LNCaP clone FGC (cell line): ENCODE measurements around the gene CYP2D6.
"Not testable (repeated sequence)": the region's sequence is repeated elsewhere in the genome, so short reads cannot be mapped to it uniquely, and the experiment has no call there.

ENCODE experiments used
- DNase-seq: peaks from one replicate; pipeline ENCODE4 v3.0.0-alpha.2; 2011; ENCODE audit warnings: low read depth
- H3K4me3 ChIP-seq: 2 replicates; pipeline ENCODE4 v1.5.1; 2011; ENCODE audit warnings: mild to moderate bottlenecking, low read depth, low read length, control low read depth
- TF ChIP-seq, protein P1 (sequence below): IDR thresholded peaks from 2 replicates; pipeline ENCODE4 v1.5.1; 2012; ENCODE audit warnings: mild to moderate bottlenecking; ENCODE audit not compliant: control insufficient read depth, insufficient read depth; ENCODE audit errors: extremely low read depth

The CYP2D6 gene

DNA sequence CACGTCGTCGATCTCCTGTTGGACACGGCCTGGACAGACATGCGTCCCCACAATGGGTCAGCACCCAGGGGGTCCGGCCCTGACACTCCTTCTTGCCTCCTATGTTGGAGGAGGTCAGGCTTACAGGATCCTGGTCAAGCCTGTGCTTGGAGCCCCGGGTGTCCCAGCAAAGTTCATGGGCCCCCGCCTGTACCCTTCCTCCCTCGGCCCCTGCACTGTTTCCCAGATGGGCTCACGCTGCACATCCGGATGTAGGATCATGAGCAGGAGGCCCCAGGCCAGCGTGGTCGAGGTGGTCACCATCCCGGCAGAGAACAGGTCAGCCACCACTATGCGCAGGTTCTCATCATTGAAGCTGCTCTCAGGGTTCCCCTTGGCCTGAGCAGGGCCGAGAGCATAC lies 3.0 kb downstream of the CYP2D6 start:
- H3K4me3 ChIP-seq = no peak overlapping the region
- no peak for DNase-seq
- TF ChIP-seq, protein P1, sequence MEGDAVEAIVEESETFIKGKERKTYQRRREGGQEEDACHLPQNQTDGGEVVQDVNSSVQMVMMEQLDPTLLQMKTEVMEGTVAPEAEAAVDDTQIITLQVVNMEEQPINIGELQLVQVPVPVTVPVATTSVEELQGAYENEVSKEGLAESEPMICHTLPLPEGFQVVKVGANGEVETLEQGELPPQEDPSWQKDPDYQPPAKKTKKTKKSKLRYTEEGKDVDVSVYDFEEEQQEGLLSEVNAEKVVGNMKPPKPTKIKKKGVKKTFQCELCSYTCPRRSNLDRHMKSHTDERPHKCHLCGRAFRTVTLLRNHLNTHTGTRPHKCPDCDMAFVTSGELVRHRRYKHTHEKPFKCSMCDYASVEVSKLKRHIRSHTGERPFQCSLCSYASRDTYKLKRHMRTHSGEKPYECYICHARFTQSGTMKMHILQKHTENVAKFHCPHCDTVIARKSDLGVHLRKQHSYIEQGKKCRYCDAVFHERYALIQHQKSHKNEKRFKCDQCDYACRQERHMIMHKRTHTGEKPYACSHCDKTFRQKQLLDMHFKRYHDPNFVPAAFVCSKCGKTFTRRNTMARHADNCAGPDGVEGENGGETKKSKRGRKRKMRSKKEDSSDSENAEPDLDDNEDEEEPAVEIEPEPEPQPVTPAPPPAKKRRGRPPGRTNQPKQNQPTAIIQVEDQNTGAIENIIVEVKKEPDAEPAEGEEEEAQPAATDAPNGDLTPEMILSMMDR = no peak

DNA sequence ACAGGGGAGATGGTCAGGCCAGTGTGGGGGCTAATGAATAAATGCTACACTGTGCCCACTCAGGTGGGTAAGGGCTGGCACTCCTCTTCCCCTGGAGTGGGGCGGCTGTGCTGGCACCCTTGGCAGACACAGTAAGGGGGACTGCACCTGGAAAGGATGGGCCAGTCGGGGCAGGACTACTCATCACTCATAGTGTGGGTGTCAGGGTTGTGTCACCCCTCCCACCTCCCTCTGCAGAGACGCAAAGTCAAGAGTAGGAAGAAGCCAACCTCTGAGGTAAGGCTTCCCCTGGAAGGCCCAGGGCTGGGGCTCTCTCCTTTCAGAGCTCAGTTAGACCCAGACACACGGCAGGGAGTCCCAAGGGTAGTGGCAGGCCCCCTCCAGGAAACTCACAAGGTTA lies 7.1 kb downstream of the CYP2D6 start:
- not testable (repeated sequence) for DNase-seq, H3K4me3 ChIP-seq

DNA sequence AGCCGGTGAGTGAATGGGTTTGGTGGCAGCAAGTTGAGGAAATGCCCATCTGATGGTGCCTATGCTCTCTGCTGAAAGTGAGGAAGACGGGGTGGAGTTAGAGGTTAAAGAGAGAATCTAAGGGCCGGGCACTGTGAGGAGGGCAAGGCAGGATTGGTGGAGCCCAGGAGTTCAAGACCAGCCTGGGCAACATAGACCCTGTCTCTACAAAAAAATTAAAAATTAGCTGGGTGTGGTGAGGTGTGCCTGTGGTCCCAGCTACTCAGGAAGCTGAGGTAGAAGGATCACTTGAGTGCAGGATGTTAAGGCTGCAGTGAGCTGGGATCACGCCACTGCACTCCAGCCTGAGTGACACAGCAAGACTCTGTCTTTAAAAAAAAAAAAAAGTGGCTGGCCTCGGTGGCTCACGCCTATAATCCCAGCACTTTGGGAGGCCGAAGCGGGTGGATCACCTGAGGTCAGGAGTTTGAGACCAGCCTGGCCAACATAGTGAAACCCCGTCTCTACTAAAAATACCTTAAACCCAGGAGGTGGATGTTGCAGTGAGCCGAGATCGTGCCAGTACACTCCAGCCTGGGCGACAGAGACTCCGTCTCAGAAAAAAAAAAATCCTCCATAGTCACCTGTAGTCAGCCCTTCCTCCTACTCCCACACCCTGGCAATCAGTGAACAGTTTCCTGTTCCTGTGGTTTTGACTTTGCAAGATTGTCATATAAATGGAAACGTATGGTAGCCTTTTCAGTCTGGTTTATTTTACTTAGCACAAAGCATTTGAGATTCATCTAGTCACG lies 10.2 kb downstream of the CYP2D6 start:
- not testable (repeated sequence) for H3K4me3 ChIP-seq

DNA sequence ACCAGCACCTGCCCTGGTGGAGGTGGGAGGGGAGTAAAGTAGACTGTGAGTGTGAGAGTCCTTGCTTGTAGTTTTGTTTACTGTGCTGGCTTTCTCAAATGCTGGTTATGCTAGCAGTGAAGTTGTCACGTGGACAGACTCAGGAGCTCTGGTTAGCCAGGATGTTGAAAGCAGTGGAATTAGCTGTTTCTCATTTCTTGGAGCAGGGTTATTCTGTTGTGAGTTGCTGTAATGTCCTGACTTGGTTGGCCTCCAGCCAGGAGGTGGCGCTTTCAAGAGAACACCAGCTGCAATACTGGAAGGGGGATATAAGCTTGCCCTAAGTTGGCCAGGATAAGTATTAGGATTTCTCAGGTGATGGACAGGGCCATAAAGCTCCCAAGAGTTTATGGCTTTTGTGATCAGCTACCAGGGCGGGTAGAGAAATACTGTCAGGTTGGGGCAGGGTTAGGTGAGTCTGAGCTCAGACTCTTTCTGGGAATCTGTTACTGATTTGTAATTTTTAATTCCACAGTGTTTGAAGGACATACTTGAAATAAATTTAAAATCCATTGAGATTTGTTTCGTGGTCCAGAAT lies 13.7 kb downstream of the CYP2D6 start:
- no peak for DNase-seq
- TF ChIP-seq, protein P1 = no peak

More for the DNA sequence above, 10.2 kb downstream of the CYP2D6 start:
- DNase-seq = not testable (repeated sequence)

DNA sequence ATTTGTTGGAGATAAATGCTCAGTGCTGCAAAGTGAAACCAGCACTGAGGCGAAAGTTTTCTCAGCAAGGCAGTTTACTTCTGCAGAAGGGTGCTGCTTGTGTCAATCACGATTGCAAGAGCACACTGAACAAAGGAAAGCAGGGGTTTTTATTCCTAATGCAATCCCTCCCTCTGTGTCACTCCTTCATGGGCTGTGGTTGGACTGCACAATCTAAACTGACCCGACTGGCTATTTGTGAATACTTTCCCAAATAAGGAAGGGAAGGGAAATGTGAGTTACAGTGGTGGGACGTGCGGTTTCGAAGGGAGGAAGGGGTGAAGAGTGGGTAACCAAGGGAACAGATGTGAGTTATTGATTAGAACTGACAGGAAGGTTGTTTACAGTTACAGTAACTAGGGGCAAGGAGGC lies 15.2 kb downstream of the CYP2D6 start:
- not testable (repeated sequence) for H3K4me3 ChIP-seq, DNase-seq

More for the DNA sequence above, 13.7 kb downstream of the CYP2D6 start:
- no peak overlapping the region for H3K4me3 ChIP-seq

DNA sequence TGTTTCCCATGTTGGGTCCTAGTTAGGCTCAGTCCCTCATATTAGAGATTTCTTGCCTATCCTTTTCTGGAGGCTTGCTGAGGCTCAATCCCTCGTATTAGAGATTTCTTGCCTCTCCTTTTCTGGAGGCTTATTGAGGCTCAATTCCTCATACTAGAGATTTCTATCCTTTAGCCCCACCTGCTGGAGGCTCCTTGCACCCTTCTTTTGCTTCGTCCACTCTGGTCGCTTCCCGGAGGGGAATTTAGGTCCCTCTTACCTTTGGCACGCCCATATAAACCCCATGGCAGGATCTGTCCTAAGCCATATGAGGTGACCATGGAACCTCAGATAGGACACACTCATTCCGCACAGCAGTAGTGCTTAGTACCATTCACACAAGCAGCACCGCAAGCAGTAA lies 15.9 kb downstream of the CYP2D6 start:
- DNase-seq = no peak

DNA sequence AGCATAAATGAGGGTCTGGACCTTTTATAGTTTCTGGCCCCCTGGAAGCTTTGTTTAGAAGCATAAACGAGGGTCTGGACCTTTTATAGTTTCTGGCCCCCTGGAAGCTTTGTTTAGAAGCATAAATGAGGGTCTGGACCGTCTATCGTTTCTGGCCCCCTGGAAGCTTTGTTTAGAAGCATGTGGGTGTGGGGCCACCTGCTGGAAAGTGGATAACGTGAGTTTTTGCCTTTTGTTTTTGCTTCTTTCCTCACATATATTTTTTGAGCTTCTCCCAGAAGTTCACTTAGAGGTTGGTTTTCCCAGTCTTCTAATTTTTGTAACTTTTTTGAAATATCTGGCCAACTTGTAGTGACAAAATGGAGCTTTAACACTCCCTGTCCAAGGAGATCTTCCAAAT lies 17.8 kb downstream of the CYP2D6 start:
- not testable (repeated sequence) for DNase-seq, H3K4me3 ChIP-seq
- TF ChIP-seq, protein P1 = peak; percentile 16; the same call in 1 of the 2 replicates

More for the DNA sequence above, 15.9 kb downstream of the CYP2D6 start:
- no peak overlapping the region for H3K4me3 ChIP-seq
- TF ChIP-seq, protein P1 = no peak

DNA sequence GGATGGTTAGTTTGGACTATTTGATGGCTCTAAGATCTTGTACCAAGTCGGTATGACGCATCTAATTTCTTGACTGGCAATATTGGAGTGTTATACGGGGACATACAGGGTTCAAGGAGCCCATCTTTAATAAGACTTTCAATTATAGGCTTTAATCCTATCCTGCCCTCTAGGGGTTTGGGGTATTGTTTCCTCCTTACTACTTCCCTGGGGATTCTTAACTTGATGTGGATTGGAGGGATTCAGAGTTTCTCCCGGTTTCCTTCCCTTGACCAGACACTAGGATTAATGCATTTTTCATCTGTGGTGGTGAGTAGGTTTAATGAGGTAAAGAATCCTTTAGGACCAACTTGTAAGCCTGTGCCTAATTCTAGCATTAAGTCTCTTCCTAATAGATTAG lies 18.8 kb downstream of the CYP2D6 start:
- DNase-seq = no peak
- TF ChIP-seq, protein P1 = no peak
- H3K4me3 ChIP-seq = no peak overlapping the region
